Endometrial microvascular endothelial cells (primary cell): ENCODE data around the gene ABCD4. TPM values are rescaled to one million over a fixed set of nuclear protein-coding genes. Genes with fewer than 3 reads are reported as not detected.
"Not testable (repeated sequence)": the region's sequence is repeated elsewhere in the genome, so short reads cannot be mapped to it uniquely, and the experiment has no call there.

Source experiments
- in situ Hi-C: cut with HindIII; loops from 2 replicates; pipeline ENCODE4 v1.10.0; 2017; ENCODE audit warnings: low sequenced_read_pairs, low pct_unique_long_range_greater_than_20kb; ENCODE audit errors: inconsistent ontology term
- total RNA-seq: library from RNA; depleted of rRNA; stranded (reverse); fragments of >200 nt; gene quantifications from one replicate; pipeline ENCODE4 v1.2.3, GENCODE V29; 2015; ENCODE audit errors: inconsistent ontology term

The ABCD4 gene
- total RNA-seq, result 42.4 TPM

DNA sequence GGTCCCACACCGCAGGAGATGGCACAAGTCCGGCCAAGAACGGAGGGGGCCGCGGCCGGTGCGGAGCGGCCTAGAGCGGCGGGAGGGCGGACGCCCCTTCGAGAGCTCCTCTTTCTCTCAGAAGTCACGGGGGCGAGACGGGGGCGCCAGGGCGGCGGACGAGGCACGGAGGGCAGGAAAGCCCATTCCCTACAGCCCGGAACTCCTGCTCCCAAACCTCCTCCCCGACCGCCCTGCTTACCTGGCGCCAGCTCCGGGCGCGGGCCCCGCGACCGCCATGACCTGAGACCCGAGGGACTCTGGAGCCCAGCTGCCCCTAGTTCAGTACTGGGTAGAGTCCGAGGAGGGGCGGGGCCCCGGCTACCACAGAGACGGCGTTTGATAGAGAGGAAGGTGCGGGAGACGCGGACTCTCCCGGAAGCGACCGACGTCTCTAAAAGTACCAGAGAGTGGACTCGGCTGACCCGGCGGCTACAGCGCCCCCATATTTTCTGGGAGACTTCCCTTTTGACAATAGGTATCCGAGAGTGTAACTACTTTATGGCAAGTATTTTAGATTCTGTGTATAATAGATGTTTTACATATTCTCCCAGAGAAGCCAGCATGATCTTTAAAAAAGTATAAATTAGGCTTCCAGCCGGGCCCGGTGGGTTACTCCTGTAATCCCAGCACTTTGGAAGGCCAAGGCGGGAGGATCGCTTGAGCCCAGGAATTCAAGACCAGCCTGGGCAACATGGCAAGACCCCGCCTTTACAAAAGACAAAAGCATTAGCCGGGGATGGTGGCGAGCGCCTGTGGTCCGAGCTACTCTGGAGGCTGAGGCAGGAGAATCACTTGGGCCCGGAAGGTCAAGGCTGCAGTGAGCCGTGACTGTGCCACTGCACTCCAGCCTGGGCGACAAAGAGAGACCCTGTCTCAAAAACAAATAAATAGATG is at the start of gene ABCD4:
Gene ABCD4, minus strand, starts transcription at position 301 of the 936 bp plus-strand sequence. Its CDS starts 22 bp downstream, at position 279.
- in situ Hi-C loops, result no loop called here

DNA sequence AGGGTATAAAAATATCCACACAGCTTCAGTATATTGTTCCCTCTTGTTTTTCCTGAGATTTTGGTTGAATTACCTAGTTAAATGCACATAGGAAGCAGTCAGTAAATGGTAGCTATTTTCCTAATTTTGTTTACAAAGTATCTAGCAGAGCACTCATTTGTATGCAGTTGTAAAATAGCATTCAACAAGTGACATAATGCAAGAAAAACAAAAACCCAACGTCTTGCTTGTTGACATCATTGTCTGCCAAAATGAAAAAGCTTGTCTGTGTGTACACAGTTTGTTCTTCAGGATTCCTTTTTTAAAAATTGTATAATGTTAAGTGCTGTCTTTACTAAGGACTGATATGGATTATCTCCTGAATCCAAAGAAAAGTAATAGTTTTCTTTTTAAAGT is 48.2 kb upstream of the ABCD4 start:
- in situ Hi-C loops, result no loop called here

DNA sequence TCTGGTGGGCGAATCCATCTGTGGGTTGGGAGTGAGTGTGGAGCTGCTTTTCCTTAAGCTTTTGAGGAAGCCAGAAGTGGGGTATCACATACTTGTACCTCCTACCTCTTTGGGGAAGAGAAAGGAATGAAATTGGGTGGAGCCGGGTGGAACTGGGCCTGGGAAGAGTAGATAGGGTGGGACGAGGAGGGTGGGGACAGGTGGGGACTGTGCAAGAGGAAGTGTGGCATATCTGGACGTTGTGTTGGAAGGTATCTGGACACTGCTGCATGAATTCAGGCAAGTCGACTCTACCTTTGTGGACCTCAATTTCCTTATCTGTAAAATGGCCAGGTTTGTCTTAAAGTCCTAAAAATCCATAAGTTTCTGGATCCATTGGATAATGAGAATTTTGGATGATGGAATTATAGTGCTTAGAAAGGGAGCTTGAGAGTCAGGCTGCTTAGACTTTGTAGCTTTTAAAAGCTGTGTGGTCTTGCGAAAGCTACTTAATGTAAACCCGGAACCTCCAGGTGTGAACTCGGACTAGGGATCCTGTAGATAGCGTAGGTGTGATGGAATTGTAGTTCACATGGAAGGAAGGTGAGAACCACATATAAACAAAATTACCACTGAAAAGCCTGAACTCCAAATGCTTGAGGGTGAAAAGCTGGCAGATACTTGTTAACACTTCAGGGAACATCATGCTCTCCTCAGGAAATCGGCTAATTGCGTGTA is 47.6 kb upstream of the ABCD4 start:
- in situ Hi-C loops, result no loop called here

DNA sequence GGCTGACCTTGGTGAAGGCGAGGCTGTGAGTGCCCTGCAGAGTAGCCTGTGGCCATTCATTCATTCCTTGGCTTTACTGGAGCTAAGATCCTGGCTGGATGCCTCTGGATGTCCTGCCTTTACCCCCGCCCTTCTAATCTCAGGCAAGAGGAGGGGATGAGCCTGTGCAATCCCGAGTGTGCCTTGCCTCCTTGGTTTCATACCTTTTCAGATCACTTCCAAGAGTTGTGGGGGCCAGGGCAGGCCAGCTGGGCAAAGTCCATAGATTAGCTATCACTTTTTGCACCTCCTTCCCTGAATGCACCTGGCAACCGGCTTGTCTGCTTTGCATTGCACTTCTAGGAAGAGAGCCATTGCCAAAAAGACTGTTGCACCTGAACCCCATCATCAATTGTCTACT is 47.0 kb upstream of the ABCD4 start:
- in situ Hi-C loops, result no loop called here

DNA sequence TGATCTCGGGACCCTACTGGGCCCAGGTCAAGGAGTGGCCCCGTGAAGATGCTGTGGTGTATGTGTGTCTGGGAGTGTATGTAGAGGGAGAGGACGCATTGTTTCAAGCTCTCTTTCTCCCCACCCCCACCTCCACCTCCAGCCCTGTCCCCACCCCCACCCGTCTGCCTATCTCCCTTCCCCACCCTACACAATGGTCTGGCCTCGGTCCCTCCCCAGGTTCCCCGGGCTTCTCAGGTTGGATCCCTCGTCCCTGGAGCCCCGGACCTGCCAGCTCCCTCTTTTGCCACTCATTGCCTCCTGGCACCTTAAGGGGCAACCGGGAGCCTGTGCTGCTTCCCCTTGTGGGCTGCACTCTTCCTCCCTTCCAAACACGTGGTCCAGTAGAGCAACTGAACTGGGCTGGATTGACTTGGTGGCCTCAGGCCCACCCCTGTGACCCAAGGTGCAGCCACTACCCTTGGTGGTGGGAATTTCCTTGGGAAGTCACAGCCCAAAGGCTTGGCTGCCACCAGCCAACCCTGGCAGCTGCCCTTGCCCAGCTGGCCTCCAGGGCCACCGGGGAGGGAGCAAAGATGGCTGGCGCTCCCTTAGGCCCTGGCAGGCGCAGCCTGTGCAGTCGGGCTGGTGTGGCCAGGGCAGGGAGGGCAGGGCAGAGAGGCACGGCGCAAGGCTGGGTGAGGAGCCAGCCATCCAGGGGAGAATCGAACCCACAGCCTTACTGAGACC is 46.2 kb upstream of the ABCD4 start:
- in situ Hi-C loops, result no loop called here

DNA sequence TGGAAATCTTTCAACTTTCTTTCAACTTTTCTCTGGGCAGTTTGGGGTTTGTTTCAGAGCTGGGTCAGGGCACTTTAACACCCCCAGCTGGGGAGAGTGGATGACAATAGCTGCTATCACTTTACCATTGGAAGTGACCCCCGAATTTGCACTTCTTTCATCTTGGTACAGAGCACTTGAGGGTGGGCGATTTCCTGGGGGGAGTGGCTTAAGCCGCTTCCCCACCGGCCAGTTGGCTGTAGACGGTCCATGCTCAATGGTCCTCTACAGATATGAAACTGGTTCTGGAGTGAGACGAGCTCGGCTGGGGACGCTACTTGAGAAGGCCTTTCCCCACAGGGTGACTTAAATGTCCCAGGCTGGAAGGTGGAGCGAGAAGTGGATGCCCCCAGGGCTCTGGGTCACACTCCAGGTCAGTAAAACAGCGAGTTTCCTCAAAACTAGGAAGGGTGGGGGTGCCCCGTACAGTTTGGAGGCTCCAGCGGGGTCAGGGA is 45.6 kb upstream of the ABCD4 start, which contains the start of gene VRTN:
Gene VRTN, plus strand, starts transcription at position 231 of the 494 bp plus-strand sequence. CDS start 8,313 bp downstream, outside the sequence.
- in situ Hi-C loops, result no loop called here

DNA sequence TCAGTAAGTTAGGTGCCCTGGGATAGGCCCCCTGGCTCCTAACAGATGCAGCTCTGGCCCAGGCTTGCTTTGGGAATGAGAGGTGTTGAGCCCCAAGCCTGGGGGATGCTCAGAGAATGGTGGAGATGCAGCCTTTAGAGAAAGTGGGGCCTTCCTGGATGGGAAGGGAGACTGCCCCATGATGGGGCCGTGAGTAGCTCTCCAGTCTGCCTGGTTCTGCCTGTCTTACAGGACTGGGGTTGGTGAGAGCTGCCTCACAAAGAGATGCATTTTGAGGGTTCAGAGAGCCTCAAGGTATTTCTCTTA is 45.0 kb upstream of the ABCD4 start:
- in situ Hi-C loops, result no loop called here

DNA sequence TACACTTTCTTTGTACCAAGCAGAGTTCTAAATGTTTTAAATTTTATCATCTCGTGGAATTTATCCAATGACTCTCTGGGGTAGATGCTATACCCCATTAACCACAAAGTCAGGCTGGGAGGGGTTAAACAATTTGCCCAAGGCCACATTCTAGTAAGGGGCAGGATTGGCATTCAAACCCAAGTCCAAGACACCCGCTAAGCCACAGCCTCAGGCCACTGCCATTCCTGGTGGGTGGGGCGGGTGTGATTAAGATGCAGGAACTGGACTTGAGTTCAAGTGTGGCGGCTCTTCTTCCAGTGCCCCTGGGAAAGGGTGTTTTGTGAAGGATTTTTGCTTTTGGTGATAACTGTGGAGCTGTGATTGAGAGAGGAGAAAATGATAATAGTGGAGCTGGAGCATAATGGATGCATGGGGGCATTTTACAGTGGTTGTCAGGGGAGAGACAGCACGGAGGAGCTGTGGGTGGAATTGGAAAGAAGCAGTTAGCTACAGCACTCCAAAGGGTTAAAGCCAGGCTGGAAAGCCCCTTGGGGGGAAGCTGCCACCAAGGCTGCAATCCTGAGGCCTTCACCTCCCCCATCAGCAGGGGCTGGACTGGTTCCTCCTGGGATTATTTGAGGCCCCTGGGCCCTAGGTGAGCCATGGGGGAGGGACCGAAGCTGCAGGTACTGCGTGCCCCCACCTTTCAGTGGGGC is 44.5 kb upstream of the ABCD4 start:
- in situ Hi-C loops, result no loop called here

DNA sequence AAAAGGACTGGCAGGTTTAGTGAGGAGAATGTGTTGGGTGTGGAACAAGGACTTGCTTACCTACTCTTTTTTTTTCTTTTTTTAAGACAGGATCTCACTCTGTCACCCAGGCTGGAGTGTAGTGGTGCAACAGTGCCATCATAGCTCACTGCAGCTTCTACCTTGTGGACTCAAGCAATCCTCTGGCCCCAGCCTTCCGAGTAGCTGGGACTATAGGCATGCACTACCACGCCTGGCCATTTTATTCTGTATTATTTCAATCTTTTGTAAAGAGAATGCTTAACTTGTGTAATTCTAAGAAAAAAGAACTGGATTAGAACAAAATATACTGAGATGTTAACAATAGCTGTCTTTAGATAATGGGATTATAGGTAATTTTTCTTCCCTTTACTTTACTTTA is 43.6 kb upstream of the ABCD4 start:
- in situ Hi-C loops, result no loop called here

DNA sequence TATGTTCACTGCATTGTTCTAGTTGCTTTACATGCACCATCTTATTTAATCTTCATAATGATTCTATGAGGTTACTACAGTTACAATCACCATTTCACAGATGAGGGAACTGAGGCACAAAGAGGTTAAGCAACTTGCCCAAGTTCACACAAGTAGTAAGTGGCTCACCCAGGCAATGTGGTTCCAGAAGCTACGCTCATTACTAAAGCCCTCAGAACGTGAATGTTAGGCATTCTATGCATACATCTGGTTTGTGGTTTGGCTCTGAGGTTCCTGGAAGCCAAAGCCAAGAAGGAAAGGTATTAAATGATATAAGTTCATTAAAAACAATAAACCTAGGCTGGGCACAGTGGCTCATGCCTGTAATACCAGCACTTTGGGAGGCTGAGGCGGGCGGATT is 31.2 kb upstream of the ABCD4 start:
- in situ Hi-C loops, result no loop called here

DNA sequence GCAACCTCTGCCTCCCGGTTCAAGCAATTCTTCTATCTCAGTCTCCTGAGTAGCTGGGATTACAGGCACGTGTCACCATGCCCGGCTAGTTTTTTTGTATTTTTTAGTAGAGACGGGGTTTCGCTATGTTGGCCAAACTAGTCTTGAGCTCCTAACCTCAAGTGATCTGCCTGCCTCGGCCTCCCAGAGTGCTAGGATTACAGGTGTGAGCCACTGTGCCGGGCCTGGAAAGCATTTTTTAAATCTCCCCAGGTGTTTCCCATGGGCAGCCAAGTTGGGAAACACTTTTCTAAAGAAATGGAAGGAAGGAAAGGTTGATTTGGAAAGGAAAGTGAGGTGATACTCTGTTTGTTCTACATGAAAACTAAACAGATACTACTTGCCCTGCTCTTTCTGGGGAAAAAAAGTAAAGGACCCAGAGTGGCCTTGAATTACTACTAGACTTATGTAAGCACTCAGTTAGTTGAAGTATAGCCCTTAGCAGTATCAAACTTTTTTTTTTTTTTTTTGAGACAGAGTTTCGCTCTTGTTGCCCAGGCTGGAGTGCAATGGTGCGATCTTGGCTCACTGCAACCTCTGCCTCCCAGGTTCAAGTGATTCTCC is 27.3 kb upstream of the ABCD4 start:
- in situ Hi-C loops, result not testable (repeated sequence)

DNA sequence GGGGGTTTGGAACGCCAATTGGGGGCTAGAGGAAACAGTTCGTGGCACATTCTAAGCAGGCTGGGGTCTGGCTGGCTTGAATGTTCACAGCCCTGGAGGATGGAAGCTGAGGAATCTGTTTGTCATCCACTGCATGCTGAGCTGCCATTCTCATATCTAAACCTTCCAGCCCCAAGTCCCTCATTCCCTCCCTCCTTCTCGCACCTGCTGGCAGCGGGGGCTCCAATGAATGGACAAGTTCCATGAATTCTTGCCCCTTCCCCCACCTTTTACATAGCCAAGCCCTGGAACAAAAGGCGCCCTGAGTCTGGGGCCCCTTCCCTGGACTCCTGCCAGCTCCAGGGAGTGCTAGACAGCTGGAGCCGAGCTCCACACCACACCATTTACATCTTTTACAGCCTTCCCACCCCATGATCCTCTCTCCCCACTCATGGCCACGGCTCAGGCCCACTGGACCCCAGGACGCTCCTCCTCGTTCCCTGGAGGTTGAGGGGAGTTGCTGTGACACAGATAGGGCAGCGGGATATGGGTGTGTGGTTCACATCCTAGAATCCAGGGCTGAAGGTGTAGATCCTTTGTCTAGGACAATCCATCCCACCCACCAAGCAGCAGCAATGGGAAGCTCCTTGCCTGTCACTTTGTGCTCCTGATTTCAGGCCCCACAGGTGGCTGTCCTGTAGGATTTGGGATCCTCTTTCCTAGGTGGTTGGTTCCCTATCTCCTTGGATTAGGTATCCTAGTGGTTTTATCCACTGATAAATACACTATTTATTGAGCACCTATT is 23.8 kb upstream of the ABCD4 start:
- in situ Hi-C loops, result no loop called here

DNA sequence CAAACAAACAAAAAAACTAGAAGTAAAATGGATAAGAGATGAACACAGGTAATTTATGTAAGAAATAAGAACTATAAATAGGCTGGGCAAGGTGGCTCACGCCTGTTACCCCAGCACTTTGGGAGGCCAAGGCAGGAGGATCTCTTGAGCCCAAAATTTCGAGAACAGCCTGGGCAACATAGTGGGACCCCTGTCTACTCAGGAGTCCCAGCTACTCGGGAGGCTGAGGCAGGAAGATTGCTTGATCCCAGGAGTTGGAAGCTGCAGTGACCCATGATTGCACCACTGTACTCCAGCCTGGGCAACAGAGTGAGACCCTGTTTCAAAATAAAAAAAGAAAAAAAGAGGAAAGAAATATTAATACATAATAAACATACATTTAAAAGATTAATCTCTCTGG is 22.7 kb upstream of the ABCD4 start:
- in situ Hi-C loops, result no loop called here

DNA sequence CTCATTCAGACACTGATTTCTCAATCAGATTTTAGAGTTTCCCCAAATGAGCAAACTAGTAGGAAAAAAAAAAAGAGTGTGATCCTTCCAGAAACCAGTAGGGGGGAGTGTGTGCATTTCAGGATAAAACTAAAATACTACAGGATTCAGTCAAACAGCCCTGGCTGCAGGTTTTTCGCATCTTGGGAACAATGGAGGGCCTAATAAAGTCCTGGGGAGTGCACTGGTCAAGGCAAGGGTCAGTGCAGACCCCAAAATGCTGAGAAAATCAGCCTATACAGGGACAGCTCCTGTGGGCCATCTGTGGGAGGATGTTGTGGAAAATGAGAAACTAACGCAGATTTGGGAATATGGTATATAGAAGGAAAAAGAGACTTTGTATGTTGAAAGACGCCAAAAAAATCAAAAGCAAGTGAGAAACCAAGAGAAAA is 22.2 kb upstream of the ABCD4 start:
- in situ Hi-C loops, result no loop called here

DNA sequence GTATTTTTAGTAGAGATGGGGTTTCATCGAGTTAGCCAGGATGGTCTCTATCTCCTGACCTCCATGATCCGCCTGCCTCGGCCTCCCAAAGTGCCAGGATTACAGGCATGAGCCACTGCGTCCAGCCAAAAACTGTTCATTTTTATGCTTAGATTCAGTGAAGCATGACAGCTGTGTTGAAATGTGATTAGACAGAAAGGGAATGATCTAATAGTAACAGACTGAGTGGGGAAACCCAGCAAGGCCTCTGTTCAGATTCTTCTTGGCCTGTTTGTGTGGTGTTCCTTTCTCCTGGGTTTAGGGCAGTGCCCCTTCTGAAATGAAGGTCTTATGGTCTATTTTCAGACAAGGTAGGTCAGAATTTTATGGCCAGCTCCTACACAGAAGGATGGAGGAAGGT is 11.8 kb upstream of the ABCD4 start:
- in situ Hi-C loops, result no loop called here

DNA sequence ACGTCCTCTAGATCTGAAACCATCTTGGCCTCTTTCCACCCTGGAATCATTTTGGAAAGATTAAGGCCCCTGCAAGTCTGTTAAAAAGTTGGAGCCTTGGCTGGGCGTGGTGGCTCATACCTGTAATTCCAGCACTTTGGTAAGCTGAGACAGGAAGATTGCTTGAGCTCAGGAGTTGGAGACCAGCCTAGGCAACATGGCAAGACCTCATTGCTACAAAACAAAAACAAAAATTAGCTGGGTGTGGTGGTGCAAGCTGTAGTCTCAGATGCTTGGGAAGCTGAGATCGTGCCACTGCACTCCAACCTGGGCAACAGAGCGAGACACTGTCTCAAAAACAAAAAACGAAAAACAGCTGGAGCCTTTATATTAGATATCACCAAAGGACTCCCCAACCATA is 10.9 kb upstream of the ABCD4 start:
- in situ Hi-C loops, result no loop called here

DNA sequence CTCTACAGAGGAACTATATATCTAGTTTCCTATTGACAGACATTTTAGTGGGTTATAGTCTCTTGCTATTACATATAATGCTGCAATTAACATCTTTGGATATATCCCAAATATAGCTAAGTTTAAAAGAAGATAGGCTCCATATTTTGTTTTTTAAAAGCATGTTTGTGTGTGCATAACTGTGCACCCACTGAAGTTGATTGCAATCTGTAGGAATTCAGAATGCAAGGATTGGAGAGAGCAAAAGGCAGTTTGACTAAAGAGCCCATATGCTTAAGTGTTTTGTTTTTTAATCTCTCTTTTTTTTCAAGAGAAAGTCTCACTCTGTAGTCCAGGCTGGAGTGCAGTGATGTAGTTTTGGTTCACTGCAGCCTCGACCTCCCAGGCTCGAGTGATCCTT is 9.4 kb upstream of the ABCD4 start:
- in situ Hi-C loops, result no loop called here
